ENCODE results near the gene OR10G8.

The OR10G8 gene

GRCh38 chr11:124052966-124053365, 26.4 kb downstream of the OR10G8 start:
- Histone ChIP-seq H3K36me3 (ENCODE audit: insufficient read depth, low read length) (no peaks in the 10 kb centered on the region), H3K27me3 (ENCODE audit: insufficient read depth, low read length) (no peaks in the 10 kb centered on the region), H3K4me3 (ENCODE audit: low read length) (no peak overlapping the region), H3K9me3 (ENCODE audit: insufficient read depth, low read depth, low read length) (no peaks in the 10 kb centered on the region), H3K9ac (ENCODE audit: low read depth, low read length) (no peak overlapping the region), H3K27ac (ENCODE audit: low read depth, low read length) (no peak overlapping the region), H3K4me1 (ENCODE audit: insufficient read depth, low read length) (no peaks in the 10 kb centered on the region)
- WGBS, result 94% methylated on average over 2 of the region's 3 CpGs

- no peak overlapping the region for H3K9ac ChIP-seq (ENCODE audit: low read depth, low read length)
- no peaks in the 10 kb centered on the region for H3K9me3 ChIP-seq (ENCODE audit: insufficient read depth, low read depth, low read length)
- H3K4me3 ChIP-seq (ENCODE audit: low read length), result no peak overlapping the region
- no peaks in the 10 kb centered on the region for H3K36me3 ChIP-seq (ENCODE audit: insufficient read depth, low read length)
- H3K27ac ChIP-seq (ENCODE audit: low read depth, low read length), result no peak overlapping the region
- no peaks in the 10 kb centered on the region for H3K27me3 ChIP-seq (ENCODE audit: insufficient read depth, low read length)
- no peaks in the 10 kb centered on the region for H3K4me1 ChIP-seq (ENCODE audit: insufficient read depth, low read length)
- WGBS, result 88% methylated on average over 3 of the region's 4 CpGs
Measured at GRCh38 chr11:124068601-124069110, 42.1 kb downstream of the OR10G8 start.

GRCh38 chr11:124069429-124070401, 43.1 kb downstream of the OR10G8 start:
- Histone ChIP-seq H3K4me1 (ENCODE audit: insufficient read depth, low read length) (no peaks in the 10 kb centered on the region), H3K9ac (ENCODE audit: low read depth, low read length) (no peak overlapping the region), H3K4me3 (ENCODE audit: low read length) (no peak overlapping the region), H3K9me3 (ENCODE audit: insufficient read depth, low read depth, low read length) (no peaks in the 10 kb centered on the region), H3K27me3 (ENCODE audit: insufficient read depth, low read length) (no peaks in the 10 kb centered on the region), H3K36me3 (ENCODE audit: insufficient read depth, low read length) (no peaks in the 10 kb centered on the region), H3K27ac (ENCODE audit: low read depth, low read length) (no peak overlapping the region)
- 74% methylated on average over 26 of the region's 28 CpGs for WGBS

GRCh38 chr11:124070915-124071622, 44.5 kb downstream of the OR10G8 start:
- Histone ChIP-seq H3K4me1 (ENCODE audit: insufficient read depth, low read length) (no peaks in the 10 kb centered on the region), H3K27me3 (ENCODE audit: insufficient read depth, low read length) (no peaks in the 10 kb centered on the region), H3K27ac (ENCODE audit: low read depth, low read length) (no peak overlapping the region), H3K4me3 (ENCODE audit: low read length) (no peak overlapping the region), H3K36me3 (ENCODE audit: insufficient read depth, low read length) (no peaks in the 10 kb centered on the region), H3K9ac (ENCODE audit: low read depth, low read length) (no peak overlapping the region), H3K9me3 (ENCODE audit: insufficient read depth, low read depth, low read length) (no peaks in the 10 kb centered on the region)
- 9% methylated on average over 8 of the region's 8 CpGs for WGBS

- Histone ChIP-seq H3K36me3 (ENCODE audit: insufficient read depth, low read length) (no peaks in the 10 kb centered on the region), H3K27me3 (ENCODE audit: insufficient read depth, low read length) (no peaks in the 10 kb centered on the region), H3K4me1 (ENCODE audit: insufficient read depth, low read length) (no peaks in the 10 kb centered on the region), H3K9ac (ENCODE audit: low read depth, low read length) (no peak overlapping the region), H3K27ac (ENCODE audit: low read depth, low read length) (no peak overlapping the region), H3K9me3 (ENCODE audit: insufficient read depth, low read depth, low read length) (no peaks in the 10 kb centered on the region), H3K4me3 (ENCODE audit: low read length) (no peak overlapping the region)
- 95% methylated on average over 4 of the region's 4 CpGs for WGBS
Measured at GRCh38 chr11:124071623-124071948, 45.0 kb downstream of the OR10G8 start.

GRCh38 chr11:124072147-124072546, 45.5 kb downstream of the OR10G8 start:
- no peaks in the 10 kb centered on the region for H3K9me3 ChIP-seq (ENCODE audit: insufficient read depth, low read depth, low read length)
- H3K4me1 ChIP-seq (ENCODE audit: insufficient read depth, low read length), result no peaks in the 10 kb centered on the region
- H3K4me3 ChIP-seq (ENCODE audit: low read length), result no peak overlapping the region
- WGBS, result 94% methylated on average over 7 of the region's 8 CpGs
- no peaks in the 10 kb centered on the region for H3K27me3 ChIP-seq (ENCODE audit: insufficient read depth, low read length)
- no peak overlapping the region for H3K9ac ChIP-seq (ENCODE audit: low read depth, low read length)
- H3K36me3 ChIP-seq (ENCODE audit: insufficient read depth, low read length), result no peaks in the 10 kb centered on the region
- H3K27ac ChIP-seq (ENCODE audit: low read depth, low read length), result no peak overlapping the region

- Histone ChIP-seq H3K4me3 (ENCODE audit: low read length) (no peak overlapping the region), H3K27ac (ENCODE audit: low read depth, low read length) (no peak overlapping the region), H3K9me3 (ENCODE audit: insufficient read depth, low read depth, low read length) (no peaks in the 10 kb centered on the region), H3K27me3 (ENCODE audit: insufficient read depth, low read length) (no peaks in the 10 kb centered on the region), H3K4me1 (ENCODE audit: insufficient read depth, low read length) (no peaks in the 10 kb centered on the region), H3K36me3 (ENCODE audit: insufficient read depth, low read length) (no peaks in the 10 kb centered on the region), H3K9ac (ENCODE audit: low read depth, low read length) (no peak overlapping the region)
- 97% methylated on average over 5 of the region's 5 CpGs for WGBS
Measured at GRCh38 chr11:124074554-124074953, 48.0 kb downstream of the OR10G8 start.

GRCh38 chr11:124075492-124075840, 48.9 kb downstream of the OR10G8 start:
- H3K4me3 ChIP-seq (ENCODE audit: low read length), result no peak overlapping the region
- 93% methylated on average over 6 of the region's 6 CpGs for WGBS
- no peak overlapping the region for H3K27ac ChIP-seq (ENCODE audit: low read depth, low read length)
- no peaks in the 10 kb centered on the region for H3K36me3 ChIP-seq (ENCODE audit: insufficient read depth, low read length)
- H3K9ac ChIP-seq (ENCODE audit: low read depth, low read length), result no peak overlapping the region
- no peaks in the 10 kb centered on the region for H3K27me3 ChIP-seq (ENCODE audit: insufficient read depth, low read length)
- H3K4me1 ChIP-seq (ENCODE audit: insufficient read depth, low read length), result no peaks in the 10 kb centered on the region
- no peaks in the 10 kb centered on the region for H3K9me3 ChIP-seq (ENCODE audit: insufficient read depth, low read depth, low read length)

- Histone ChIP-seq H3K9me3 (ENCODE audit: insufficient read depth, low read depth, low read length) (no peaks in the 10 kb centered on the region), H3K27ac (ENCODE audit: low read depth, low read length) (no peak overlapping the region), H3K9ac (ENCODE audit: low read depth, low read length) (no peak overlapping the region), H3K36me3 (ENCODE audit: insufficient read depth, low read length) (no peaks in the 10 kb centered on the region), H3K27me3 (ENCODE audit: insufficient read depth, low read length) (no peaks in the 10 kb centered on the region), H3K4me3 (ENCODE audit: low read length) (no peak overlapping the region), H3K4me1 (ENCODE audit: insufficient read depth, low read length) (no peaks in the 10 kb centered on the region)
- WGBS, result 96% methylated on average over 35 of the region's 36 CpGs
Measured at GRCh38 chr11:124075841-124076651, 49.4 kb downstream of the OR10G8 start.

GRCh38 chr11:124077266-124077665, 50.7 kb downstream of the OR10G8 start:
- H3K4me1 ChIP-seq (ENCODE audit: insufficient read depth, low read length), result no peaks in the 10 kb centered on the region
- WGBS, result 100% methylated on average over 1 of the region's 1 CpG
- no peaks in the 10 kb centered on the region for H3K27me3 ChIP-seq (ENCODE audit: insufficient read depth, low read length)
- H3K9ac ChIP-seq (ENCODE audit: low read depth, low read length), result no peak overlapping the region
- no peak overlapping the region for H3K27ac ChIP-seq (ENCODE audit: low read depth, low read length)
- no peak overlapping the region for H3K4me3 ChIP-seq (ENCODE audit: low read length)
- H3K9me3 ChIP-seq (ENCODE audit: insufficient read depth, low read depth, low read length), result no peaks in the 10 kb centered on the region
- no peaks in the 10 kb centered on the region for H3K36me3 ChIP-seq (ENCODE audit: insufficient read depth, low read length)

- Histone ChIP-seq H3K4me3 (ENCODE audit: low read length) (no peak overlapping the region), H3K36me3 (ENCODE audit: insufficient read depth, low read length) (no peaks in the 10 kb centered on the region), H3K27me3 (ENCODE audit: insufficient read depth, low read length) (no peaks in the 10 kb centered on the region), H3K4me1 (ENCODE audit: insufficient read depth, low read length) (no peaks in the 10 kb centered on the region), H3K9me3 (ENCODE audit: insufficient read depth, low read depth, low read length) (no peaks in the 10 kb centered on the region), H3K9ac (ENCODE audit: low read depth, low read length) (no peak overlapping the region), H3K27ac (ENCODE audit: low read depth, low read length) (no peak overlapping the region)
- 97% methylated on average over 2 of the region's 2 CpGs for WGBS
Measured at GRCh38 chr11:124078591-124078990, 52.0 kb downstream of the OR10G8 start.
